Thoracic aorta (tissue), 2 donors: ENCODE results near the gene KPNB1. TPM values are rescaled to one million over a fixed set of nuclear protein-coding genes. Genes with fewer than 3 reads are reported as not detected.

Experiments
- ATAC-seq: fragments of 150-250 bp; one replicate; pipeline ENCODE4 v1.8.0; 2017; ENCODE audit warnings: low read depth; ENCODE audit not compliant: insufficient number of reproducible peaks, low FRiP score
- DNase-seq: peaks from one replicate; pipeline ENCODE4 v3.0.0-alpha.2; 2020; ENCODE audit warnings: low spot score
- H3K27ac ChIP-seq, 2 donors: fragments of 200-600 bp; sonication (generic); 1 replicate in 1 of 2; 2 replicates in 1 of 2; pipeline ENCODE4 v1.5.1; 2016; ENCODE audit warnings: mild to moderate bottlenecking in 2 of 2, moderate library complexity in 2 of 2
- H3K27me3 ChIP-seq: fragments of 200-600 bp; sonication (generic); replicated peaks from 2 replicates; pipeline ENCODE4 v1.6.0; 2016; ENCODE audit warnings: mild to moderate bottlenecking; ENCODE audit not compliant: insufficient read depth
- H3K36me3 ChIP-seq: fragments of 200-600 bp; sonication (generic); one replicate; pipeline ENCODE4 v1.5.1; 2016
- H3K4me1 ChIP-seq, 2 donors: fragments of 200-600 bp; sonication (generic); 1 replicate in 1 of 2; 2 replicates in 1 of 2; pipeline versions ENCODE4 v1.5.1 to v1.6.0; 2016; ENCODE audit warnings: low read depth in 2 of 2, mild to moderate bottlenecking in 1 of 2; ENCODE audit not compliant: control insufficient read depth in 1 of 2
- H3K4me3 ChIP-seq: fragments of 200-600 bp; sonication (generic); 2 replicates; pipeline ENCODE4 v1.5.1; 2016; ENCODE audit warnings: mild to moderate bottlenecking
- H3K9me3 ChIP-seq: fragments of 200-600 bp; sonication (generic); 2 replicates; pipeline ENCODE4 v1.5.1; 2016
- total RNA-seq, 2 donors: library from RNA; depleted of rRNA; stranded (reverse); fragments of >200 nt; gene quantifications; one replicate each; pipeline versions ENCODE4 v1.1.0 to v1.2.3, GENCODE V29; 2016
- TF ChIP-seq, protein P1 (sequence below): fragments of 200-600 bp; sonication (generic); IDR thresholded peaks from one replicate; pipeline ENCODE4 v1.5.1; 2019; ENCODE audit warnings: antibody characterized with exemption

Gene KPNB1
- total RNA-seq, 2 donors from 2014 or later = 199 to 223 TPM

DNA sequence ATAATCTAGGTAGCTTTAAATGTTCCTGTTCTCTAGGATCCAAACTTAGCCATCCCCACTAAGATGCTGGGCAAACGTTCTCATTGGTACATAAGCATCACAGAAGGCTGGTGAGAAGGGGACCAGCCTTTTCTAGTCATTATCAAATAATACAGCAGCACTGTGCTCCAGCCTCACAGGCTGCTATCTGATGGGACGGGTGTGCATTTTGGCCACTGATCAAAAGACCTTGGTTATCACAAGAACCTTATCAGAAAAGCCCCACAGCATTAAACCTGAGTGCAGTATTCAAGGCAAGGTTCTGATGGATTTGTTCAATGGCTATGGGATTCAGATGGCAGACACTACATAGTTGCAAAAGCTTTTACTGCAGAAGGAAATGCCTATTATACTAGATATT, 19.1 kb upstream of the KPNB1 start:
- Histone ChIP-seq H3K4me3 (no peak overlapping the region), H3K9me3 (no peaks in the 10 kb centered on the region), H3K36me3 (no peaks in the 10 kb centered on the region), H3K4me1 (no peaks in the 10 kb centered on the region), H3K27ac (no peak overlapping the region), H3K27me3 (no peaks in the 10 kb centered on the region)
- TF ChIP-seq, protein P1, sequence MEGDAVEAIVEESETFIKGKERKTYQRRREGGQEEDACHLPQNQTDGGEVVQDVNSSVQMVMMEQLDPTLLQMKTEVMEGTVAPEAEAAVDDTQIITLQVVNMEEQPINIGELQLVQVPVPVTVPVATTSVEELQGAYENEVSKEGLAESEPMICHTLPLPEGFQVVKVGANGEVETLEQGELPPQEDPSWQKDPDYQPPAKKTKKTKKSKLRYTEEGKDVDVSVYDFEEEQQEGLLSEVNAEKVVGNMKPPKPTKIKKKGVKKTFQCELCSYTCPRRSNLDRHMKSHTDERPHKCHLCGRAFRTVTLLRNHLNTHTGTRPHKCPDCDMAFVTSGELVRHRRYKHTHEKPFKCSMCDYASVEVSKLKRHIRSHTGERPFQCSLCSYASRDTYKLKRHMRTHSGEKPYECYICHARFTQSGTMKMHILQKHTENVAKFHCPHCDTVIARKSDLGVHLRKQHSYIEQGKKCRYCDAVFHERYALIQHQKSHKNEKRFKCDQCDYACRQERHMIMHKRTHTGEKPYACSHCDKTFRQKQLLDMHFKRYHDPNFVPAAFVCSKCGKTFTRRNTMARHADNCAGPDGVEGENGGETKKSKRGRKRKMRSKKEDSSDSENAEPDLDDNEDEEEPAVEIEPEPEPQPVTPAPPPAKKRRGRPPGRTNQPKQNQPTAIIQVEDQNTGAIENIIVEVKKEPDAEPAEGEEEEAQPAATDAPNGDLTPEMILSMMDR = no peak
- no peak for ATAC-seq
- no peak for DNase-seq

DNA sequence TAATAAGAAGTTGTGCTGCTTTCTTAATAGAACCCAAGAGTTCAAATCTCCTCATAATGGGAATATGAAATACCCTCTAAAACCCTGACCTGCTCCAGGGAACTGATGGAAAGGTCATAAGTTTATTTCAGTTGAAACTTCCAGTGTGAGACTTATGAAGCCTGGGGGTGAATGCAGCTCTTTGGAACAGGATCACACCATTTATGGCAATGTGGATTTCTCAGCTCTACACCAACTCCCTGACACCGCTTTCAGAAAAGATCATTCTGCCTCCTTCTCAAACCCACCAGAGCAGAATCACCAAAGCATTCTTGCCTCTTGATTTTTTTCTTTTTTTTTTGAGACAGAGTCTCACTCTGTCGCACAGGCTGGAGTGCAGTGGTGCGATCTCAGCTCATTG, 16.7 kb upstream of the KPNB1 start:
- Histone ChIP-seq H3K9me3 (no peaks in the 10 kb centered on the region), H3K27ac (no peak overlapping the region), H3K27me3 (no peaks in the 10 kb centered on the region), H3K4me3 (no peak overlapping the region), H3K36me3 (no peaks in the 10 kb centered on the region), H3K4me1 (no peaks in the 10 kb centered on the region)
- TF ChIP-seq, protein P1 = no peak
- DNase-seq (no peak), ATAC-seq (no peak)

DNA sequence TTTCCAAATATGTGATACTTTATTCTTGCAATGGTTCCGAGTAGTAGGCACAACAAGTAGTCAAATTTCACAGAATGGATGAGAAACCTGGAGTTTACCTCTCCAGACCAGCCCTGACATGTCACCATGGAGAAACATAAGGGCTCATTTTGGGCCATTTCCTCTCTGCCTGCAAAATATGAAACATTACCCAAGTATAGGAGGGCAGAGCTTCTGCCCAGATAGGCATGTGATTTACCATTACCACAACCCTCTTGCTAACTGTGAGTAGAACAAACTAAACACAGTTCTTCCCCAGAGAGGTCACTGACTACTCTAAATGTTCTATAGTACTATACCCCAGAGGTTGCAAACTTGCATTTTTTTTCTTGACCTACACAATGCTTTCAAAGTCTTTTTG, 15.7 kb upstream of the KPNB1 start:
- H3K36me3 ChIP-seq = no peaks in the 10 kb centered on the region
- no peaks in the 10 kb centered on the region for H3K4me1 ChIP-seq
- DNase-seq (no peak), ATAC-seq (no peak)
- TF ChIP-seq, protein P1 = no peak
- no peaks in the 10 kb centered on the region for H3K9me3 ChIP-seq
- no peaks in the 10 kb centered on the region for H3K27me3 ChIP-seq
- no peak overlapping the region for H3K4me3 ChIP-seq
- no peak overlapping the region for H3K27ac ChIP-seq

DNA sequence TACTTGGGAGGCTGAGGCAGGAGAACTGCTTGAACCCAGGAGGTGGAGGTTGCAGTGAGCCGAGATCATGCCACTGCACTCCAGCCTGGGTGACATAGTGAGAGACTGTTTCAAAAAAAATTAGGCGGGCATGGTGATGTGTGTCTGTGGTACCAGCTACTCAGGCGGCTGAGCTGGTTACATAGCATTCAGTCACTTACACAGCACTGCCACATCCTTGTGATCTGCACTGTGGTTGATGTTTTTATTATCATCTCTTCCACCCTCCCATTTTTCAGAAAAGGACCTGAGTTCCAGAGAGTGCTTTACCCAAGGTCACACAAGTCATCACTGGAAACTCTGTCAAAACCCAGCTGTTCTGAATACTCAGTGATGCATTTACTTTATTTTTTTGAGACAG, 14.8 kb upstream of the KPNB1 start:
- DNase-seq (no peak), ATAC-seq (no peak)
- no peak overlapping the region for H3K27ac ChIP-seq
- no peaks in the 10 kb centered on the region for H3K36me3 ChIP-seq
- no peaks in the 10 kb centered on the region for H3K9me3 ChIP-seq
- H3K4me1 ChIP-seq = no peaks in the 10 kb centered on the region
- H3K4me3 ChIP-seq = no peak overlapping the region
- H3K27me3 ChIP-seq = no peaks in the 10 kb centered on the region
- TF ChIP-seq, protein P1 = no peak

DNA sequence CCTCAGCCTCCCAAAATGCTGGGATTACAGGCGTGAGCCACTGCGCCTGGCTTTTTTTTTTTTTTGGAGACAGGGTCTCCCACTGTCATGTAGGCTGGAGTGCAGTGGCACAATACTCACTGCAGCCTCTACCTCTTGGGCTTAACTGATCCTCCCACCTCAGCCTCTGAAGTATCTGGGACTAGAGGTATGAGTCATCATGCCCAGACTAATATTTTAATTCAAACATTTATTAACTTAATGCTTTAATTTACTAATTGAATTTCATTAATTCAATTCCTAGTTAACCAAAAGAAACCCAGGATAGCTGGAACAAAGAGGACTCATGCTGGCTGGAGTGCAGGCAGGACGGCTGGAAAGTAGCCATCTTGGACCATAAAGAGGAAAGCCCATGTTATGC, 14.0 kb upstream of the KPNB1 start:
- Histone ChIP-seq H3K9me3 (no peaks in the 10 kb centered on the region), H3K27ac (no peak overlapping the region), H3K4me1 (no peaks in the 10 kb centered on the region), H3K36me3 (no peaks in the 10 kb centered on the region), H3K4me3 (no peak overlapping the region), H3K27me3 (no peaks in the 10 kb centered on the region)
- ATAC-seq = no peak
- TF ChIP-seq, protein P1 = no peak
- DNase-seq = no peak
